HG03442 (cell line): ENCODE data around the gene SPOCK1.

Experiments used
- ATAC-seq: cut with Tn5 transposase; IDR thresholded peaks from one replicate; pipeline ENCODE4 v1.9.1; 2021; ENCODE audit warnings: mild to moderate bottlenecking, moderate library complexity; ENCODE audit not compliant: unreplicated experiment

SPOCK1 gene

DNA sequence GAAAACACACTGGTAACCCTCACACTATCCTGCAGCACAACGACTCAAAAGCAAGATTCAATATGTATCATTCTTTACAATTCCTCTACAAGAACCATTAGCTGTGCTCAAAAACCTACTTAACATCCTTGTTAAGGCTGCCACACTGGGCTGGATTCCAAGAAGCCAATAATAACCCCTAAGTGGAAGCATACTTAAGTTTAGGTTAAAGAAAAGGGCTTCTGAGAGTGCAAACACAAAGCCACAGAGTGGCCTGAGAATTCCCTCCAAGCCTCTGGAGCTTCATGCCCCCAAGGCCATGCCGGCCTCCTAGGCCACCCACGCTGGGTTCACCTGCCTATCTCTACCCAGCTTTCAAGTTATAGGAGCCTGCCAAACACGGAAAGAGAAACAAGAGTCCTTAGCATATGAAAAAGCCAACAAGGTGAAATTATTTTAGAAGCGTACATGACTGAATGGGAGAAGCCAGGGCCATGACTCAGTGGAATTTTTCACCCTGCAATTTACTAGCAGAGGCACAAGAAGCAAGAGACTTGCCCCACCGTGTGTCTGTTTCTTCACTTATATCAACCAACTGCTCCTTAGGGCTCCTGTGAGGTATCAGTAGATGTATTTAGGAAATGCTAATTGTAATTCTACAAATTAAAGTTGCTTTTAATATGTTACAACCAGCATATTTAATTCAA lies 293.0 kb downstream of the SPOCK1 start:
- ATAC-seq, result no peak

DNA sequence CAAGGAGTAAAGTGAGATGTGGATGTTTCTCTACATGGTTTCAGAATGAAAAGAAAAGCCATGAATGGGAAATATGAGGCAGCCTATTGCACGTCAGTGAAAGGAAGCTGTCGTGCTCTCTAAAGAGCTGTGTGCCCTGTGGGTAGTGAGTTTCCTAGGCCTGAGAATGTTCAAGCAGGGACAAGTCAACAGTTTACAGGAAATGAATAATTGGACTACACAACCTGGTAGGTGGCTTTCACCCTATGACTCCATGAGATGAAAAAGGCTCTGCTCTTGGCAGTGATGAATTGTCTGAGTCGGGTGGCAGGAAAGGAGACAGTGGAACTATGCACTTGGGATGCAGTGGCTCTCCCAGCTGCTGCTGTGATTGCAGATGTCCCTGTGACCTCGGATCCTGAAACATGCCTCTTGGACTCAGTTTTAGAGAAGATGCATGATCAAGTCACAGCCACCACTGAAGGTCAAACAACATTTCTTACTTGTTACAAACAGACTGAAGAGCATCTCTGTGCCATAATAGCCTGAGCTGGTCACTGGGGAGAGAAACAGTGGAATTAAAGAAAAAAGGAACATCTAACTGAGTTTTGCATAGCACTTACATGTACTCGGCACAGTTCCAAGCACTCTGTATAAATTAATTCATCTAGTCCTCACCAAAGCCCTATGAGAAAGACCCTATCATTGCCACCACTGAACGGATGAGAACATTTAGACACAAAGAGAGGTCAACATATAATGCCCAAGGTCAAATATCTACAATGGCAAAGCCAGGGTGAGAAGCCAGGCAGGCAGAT lies 293.7 kb downstream of the SPOCK1 start:
- no peak for ATAC-seq

DNA sequence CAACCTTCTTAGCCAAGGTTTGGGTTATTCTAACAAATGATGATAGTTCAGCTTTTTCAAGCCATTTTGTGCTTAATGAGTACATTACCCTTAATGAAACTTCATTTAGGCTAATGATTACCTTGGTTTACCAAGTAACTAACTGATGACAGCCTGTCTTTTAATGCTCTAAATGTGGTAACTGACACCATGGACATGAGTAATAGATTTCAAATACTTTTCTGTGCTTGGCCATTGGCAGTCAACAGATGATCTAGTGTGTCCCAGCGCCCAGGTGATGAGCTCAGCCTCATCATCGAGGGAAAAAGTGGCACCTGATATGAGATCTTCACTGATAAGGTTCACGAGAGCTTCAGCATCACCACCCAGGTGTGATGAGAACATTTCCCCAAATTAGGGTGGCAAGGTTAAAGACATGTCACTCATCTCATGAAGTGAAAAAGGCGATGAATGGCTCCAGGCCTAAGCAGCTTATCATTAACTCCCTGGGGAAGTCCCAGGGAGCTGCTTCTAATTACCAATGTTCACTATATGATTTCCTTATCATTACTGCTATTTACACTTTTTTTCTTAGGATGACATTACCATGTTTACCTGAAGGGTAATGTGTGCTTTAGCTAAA lies 296.0 kb downstream of the SPOCK1 start:
- ATAC-seq, result no peak

DNA sequence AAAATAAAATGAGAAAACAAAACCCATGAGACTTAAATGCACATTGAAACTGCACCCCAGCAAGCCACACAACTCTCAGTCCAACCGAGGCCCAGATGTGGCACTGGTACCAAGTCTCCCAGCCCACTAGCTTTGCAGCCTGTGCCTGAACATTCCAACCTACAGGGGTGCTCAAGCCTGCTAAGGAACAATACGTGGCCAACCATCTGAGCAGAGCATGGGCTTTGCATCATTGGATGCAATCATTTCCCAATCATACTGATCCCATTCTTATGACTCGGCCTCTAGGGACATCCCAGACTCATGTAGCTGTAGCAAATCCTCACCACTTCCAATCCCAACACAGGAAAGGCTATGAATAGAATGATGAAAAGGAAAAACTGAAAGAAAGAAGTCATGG lies 297.2 kb downstream of the SPOCK1 start:
- ATAC-seq, result no peak

DNA sequence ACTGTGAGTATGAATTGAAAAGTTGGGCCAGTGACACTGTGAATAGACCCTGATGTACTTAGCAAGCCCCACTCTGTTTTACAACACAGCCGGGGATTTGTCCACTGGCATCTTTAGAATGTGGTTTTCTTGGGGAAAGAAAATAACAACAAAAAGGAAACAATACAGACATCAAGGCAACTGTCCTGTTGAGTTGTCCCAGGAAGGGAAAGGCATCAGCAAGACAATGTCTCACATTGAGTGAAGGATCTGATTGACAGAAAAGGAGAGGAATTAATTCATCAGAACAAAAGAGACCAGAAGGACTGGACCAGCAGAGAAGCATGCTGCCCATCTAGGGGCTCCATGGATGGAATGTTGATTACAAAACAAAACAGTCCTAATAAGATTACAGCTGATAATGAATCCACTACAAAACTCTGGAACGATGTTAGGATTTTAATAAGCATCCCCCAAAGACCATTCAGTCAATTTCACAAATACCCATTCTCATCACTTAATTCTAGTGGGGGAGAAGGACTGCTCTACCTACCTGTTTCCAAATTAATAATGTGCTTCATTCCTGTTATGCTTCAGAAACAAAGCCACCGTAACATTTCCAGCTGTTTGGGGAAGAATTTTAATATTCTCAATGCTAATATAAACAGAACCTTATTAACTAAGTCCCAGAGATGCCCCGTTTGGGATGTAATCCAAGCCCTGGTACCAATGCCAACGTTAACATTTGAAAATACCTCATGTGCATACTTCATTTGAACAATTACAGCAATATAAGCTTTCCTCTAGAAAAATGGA lies 298.0 kb downstream of the SPOCK1 start:
- no peak for ATAC-seq

DNA sequence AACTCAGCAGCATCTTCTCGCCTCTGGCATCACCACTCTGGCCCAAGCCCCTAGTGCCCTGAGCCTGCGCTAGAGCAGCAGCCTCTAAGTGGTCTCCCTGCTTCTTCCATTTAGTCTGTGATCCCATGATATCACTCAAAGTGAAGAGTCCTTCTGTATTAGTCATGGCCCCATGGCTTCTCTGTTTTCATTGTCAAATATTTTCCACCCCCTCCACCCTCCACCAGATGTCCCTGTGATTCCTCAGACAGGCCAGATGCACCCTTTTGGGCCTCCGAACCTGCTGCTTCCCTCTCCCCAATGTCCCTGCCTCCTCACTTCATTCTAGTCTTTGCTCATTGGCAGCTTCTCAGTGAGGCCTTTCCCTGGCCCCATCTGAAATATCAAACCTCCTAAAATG lies 299.2 kb downstream of the SPOCK1 start:
- ATAC-seq, result no peak

DNA sequence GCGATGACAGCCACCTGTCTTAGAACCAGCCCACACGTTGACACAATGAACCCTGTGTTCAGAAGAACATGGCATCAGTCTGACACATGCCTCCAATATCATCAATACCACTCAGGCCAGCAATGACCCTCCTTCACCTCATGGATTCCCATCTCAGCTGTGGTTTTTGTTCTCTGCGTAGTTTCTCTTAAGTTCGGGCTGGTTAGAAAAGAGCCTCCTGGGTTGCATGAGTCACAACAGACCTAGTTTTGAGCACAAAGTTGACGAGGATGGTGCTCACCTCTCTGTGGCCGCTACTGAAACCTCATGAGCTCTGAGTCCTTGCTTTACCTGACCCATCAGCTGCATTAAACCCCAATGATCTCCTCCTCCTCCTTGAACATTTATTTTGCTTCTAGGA lies 299.9 kb downstream of the SPOCK1 start:
- ATAC-seq, result no peak

DNA sequence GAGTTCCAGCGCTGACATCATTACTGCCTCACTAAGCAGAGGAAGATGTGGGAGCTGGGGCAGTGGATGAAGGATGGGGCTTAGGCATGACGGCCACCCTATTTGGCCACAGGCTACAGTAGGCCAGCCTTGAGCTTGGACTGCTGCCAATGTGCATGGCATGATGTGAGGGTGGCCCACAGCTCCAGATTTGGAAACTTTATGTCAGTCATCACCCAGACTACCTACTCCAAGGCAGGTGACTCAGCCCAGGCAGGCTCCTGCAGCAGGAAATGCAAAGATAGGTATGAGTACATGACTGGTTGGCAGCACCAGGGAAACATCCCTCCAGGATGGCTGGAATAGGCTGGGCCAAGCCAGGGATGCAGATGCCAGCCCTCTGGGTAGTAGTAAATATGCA lies 303.6 kb downstream of the SPOCK1 start:
- ATAC-seq, result no peak

DNA sequence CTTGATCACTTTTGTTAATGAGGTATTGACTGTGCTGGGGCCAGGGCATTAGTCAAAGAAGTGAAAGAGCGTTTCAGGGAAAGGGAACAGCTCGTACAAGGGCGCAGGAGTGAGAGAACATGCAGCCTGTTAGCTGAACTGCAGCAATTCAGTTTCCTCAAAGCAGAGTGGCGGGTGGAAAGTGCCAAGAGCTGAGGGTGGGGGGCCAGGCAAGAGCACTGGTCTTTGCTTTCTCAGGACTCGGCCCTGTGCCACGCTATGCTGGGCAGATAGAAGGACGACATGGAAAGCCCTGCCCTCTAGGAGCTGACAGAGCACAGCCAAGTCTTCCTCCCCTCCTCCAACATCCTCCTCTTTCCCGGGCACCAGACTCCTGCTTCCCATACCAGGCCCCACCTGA lies 304.8 kb downstream of the SPOCK1 start:
- ATAC-seq, result no peak

DNA sequence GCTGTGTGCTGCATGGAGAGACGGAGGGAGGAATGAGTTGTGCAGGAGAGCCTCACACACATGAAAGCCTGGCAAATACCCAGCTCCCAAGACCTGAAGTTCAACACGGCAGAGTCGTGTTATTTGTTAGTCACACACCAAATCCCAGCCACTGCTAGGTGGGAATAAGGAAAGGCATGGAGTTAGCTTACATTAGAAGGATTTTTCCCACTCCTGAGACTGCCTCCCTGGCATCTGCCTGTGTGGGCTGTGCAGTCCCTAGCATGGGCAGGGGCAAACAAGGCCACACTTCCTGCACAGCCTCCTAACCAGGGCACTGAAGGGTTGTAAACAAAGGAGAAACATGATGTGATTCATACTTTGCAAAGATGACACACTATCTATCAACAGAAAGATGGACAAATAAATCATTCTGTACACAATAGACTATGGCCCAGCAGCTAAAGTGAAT lies 306.8 kb downstream of the SPOCK1 start:
- no peak for ATAC-seq

DNA sequence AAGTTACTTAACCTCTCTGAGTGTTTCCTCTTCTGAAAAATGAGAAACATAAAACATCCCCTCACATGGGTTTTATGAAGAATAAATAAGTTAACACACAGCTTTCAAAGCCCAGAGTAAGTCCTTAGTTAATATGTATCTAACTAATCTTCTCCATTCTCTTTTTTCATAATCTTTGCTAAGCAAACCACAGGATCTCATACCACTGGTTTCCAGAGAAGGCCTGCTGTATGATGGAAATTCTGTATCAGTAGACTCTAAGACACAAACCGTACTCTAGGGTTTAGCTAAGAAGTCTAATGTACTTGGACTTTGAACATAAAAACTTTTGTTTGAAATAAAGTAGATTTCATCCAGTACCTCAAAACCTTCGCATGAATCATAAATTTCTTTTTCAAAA lies 307.9 kb downstream of the SPOCK1 start:
- no peak for ATAC-seq

DNA sequence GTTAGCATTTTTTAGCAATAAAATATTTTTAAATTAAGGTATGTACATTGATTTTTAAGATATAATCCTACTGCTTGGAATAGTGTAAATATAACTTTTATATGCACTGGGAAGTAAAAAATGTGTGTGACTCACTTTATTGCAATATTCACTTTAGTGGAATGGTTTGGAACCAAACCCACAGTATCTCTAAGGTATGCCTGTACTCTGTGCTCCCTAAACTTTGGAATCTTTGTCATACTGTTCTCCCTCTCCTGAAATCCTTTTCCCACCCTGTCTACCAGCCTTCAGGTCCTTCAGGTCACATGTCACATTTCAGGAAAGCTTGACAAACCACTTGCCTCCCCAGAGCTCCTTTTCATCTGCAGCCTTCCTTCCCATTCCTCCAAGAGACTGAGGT lies 308.7 kb downstream of the SPOCK1 start:
- ATAC-seq, result no peak

DNA sequence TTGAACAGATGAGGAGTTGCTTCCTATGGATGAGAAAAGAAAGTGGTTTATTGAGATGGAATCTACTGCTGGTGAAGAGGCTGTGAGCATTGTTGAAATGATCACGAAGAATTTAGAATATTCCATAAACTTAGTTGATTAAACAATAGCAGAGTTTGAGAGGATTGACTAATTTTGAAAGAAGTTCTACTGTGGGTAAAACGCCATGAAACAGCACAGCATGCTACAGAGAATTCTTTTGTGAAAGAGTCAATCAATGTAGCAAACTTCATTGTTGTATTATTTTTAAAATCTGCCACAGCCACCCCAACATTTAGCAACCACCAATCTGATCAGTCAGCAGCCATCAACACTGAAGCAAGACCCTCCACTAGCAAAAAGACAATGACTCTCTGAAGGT lies 309.1 kb downstream of the SPOCK1 start:
- no peak for ATAC-seq

DNA sequence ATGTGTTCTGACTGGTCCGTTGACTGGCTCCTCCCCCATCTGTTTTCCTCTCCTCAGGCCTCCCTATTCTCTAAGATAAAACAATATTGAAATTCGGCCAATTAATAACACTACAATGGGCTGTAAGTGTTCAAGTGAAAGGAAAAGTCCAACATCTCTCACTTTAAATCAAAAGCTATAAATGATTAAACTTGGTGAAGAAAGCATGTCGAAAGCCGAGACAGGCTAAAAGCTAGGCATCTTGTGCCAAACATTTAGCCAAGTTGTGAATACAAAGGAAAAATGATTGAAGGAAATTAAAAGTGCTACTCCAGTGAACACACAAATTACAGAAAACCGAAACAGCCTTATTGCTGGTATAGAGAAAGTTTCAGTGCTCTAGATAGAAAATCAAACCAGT lies 310.6 kb downstream of the SPOCK1 start:
- ATAC-seq, result no peak

DNA sequence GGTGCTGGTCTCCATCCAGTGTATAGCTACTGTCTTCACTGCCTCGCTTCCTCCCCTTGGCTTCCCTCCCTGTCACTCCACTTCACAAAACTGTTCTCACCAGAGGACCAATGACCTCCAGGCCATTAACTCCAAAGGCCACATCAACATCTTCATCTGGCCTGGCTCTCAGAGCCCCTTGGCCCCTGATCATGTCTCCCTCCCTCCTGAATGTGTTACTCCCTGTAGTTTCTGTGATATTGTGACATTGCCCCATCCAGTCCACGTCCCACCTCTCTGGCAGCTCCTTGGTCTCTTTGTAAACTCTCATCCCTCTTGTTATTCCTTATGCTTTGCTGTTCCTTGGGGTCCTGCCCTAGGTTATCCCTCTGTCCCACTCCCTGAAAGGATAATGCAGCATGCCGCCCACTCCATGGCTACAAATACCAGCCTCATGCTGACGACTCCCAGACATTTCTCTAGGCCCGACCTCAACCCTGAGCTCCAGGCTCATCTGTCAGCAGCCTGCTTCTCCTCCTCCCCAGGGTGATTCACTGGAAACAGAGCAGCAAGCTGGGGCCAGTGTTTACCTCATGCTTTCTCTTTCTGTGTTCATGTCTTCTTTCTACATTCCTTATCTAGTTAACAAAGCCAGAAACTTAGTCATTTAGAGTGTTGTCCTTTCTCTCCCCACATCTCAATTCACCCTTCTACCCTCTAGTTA lies 312.2 kb downstream of the SPOCK1 start:
- no peak for ATAC-seq

DNA sequence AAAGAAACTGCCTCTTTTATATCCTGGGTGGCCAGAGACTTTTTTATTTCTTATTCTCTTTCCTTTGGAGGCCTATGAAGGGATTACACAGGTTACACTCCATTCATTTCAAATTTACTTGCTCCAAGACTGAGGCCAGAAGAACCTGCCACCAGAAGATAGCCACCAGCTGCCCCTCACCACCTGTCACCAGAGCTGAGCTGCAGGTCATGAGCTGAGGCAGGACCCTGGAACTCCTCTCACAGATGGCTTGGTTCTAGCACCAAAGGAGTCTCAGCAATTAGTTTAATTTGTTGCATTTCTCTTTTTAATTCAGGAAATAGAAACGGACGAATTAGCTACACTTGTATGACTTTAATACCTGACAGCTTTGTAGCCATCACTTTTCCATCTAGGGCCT lies 313.9 kb downstream of the SPOCK1 start:
- no peak for ATAC-seq

DNA sequence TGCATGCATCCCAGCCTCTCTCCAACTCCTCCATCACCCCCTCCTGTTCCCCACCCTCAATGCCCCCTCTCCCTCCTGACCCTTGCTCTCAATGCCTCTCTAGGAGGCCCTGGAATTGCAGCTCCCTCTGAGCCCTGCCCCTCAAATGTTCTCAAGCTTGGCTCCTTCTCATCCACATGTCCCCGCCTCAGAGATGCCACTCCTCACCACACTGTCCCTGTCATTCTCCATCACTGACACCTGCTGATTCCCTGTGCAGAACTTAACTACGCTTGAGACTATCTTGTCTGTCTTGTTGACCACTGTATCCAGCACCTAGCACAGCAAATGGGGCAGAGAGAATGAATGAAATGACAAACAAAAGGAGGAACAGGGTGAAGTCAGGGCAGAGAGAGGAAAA lies 314.4 kb downstream of the SPOCK1 start:
- no peak for ATAC-seq

DNA sequence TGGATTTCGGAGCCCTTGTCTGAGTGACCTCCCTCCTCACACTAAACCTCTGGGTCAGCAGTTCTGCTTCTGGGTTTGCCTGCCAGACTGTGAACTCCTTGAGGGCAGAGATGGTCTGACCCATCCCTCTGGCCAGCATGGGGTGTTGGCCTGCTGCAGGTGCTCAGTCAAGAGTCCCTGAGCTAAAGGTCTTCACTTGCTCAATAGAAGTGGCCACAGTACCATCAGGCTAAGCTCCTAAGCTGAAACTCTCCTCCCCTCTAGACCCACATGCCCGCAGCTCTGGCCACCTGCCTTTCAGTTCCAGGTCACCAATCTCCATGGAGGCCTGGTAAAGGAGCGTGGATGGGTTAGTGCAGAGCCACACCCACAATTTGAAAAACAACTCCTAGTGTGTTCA lies 316.6 kb downstream of the SPOCK1 start:
- ATAC-seq, result no peak

DNA sequence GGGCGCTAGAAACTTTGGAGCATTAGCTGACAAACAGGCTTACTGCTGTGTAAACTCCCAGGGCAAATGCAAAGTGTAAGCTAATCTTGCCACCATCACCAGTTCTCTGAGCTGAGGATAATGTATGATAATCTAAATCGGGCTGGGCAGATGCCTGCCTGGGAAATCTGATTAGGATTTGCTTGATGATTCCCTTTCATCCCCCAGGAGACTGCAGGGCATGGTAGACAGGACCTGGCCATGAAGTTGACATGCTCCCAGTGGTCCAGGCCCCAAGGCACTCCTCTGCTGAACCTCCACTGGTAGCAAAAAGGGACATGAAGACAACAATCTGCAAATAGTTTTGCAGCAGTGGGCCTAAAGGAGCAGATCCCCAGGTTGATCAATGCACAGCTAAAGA lies 317.5 kb downstream of the SPOCK1 start:
- no peak for ATAC-seq

DNA sequence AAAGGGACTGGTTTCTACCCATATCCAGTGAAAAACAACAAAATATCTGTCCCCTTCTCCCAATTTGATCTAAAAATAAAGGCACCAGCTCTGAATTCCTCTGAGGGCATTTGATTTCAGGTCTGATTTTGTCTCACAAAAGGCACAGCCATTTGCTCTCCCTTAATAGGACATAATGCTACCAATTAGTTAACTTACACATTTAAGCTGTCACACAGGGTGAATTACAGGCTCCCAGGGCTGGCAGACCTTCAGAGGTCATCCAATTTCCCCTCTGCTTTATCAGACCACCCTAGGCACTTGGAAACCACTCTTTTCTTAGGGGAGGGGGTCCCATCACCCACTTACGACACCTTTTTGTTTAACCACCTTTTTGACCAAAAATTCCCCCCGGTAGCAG lies 319.9 kb downstream of the SPOCK1 start:
- no peak for ATAC-seq

DNA sequence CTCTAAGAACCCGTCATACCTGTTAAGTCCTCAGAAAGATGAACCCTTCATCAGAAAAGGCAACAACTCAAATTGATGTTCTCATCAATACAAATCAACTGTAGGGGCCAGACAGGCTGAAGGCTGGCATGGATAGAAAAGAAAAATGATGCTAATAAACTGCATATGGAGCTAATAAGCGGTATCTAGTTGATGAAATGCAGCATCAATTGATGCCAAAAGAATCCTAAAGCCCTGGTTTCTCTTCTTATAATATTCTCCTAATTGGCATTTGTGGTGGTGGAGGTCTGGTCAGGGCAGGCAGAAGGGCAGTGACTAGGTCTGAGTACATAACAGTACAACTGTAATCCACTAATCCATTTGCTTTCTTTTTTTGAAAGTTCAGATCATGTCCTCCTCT lies 322.5 kb downstream of the SPOCK1 start:
- no peak for ATAC-seq
